Smooth muscle cell (in vitro differentiated cells): ENCODE data around the gene MIS18A. TPM values are rescaled to one million over a fixed set of nuclear protein-coding genes. Genes with fewer than 3 reads are reported as not detected.

ENCODE experiments used
- DNase-seq: peaks from one replicate; lab custom pipeline; 2025; ENCODE audit not compliant: unreplicated experiment; lab: John Stamatoyannopoulos, UW
- H2AFZ ChIP-seq: fragments of 200-600 bp; sonication (generic); 2 replicates; pipeline ENCODE4 v1.6.0; 2016; ENCODE audit warnings: antibody characterized with exemption, low read depth, mild to moderate bottlenecking
- H3F3A ChIP-seq: fragments of 200-600 bp; sonication (generic); 2 replicates; pipeline ENCODE4 v1.6.0; 2017; ENCODE audit warnings: antibody characterized with exemption, low read depth
- H3K27ac ChIP-seq: fragments of 200-600 bp; sonication (generic); 2 replicates; pipeline ENCODE4 v1.5.1; 2016; ENCODE audit warnings: low read depth, mild to moderate bottlenecking
- H3K27me3 ChIP-seq: fragments of 200-600 bp; sonication (generic); 2 replicates; pipeline ENCODE4 v1.6.1; 2016; ENCODE audit warnings: low read depth, mild to moderate bottlenecking
- H3K36me3 ChIP-seq: fragments of 200-600 bp; sonication (generic); 2 replicates; pipeline ENCODE4 v1.5.1; 2016; ENCODE audit warnings: low read depth
- H3K4me1 ChIP-seq: fragments of 200-600 bp; sonication (generic); 2 replicates; pipeline ENCODE4 v1.5.1; 2016; ENCODE audit warnings: low read depth
- H3K4me2 ChIP-seq: fragments of 200-600 bp; sonication (generic); 2 replicates; pipeline ENCODE4 v1.6.0; 2016; ENCODE audit warnings: mild to moderate bottlenecking
- H3K4me3 ChIP-seq: fragments of 200-600 bp; sonication (generic); 2 replicates; pipeline ENCODE4 v1.5.1; 2016; ENCODE audit warnings: mild to moderate bottlenecking
- H3K79me2 ChIP-seq: fragments of 200-600 bp; sonication (generic); 2 replicates; pipeline ENCODE4 v1.6.0; 2016; ENCODE audit warnings: low read depth, mild to moderate bottlenecking
- H3K9ac ChIP-seq: fragments of 200-600 bp; sonication (generic); 2 replicates; pipeline ENCODE4 v1.6.0; 2016; ENCODE audit warnings: low read depth
- H3K9me3 ChIP-seq: fragments of 200-600 bp; sonication (generic); replicated peaks from 2 replicates; pipeline ENCODE4 v1.5.1; 2016; ENCODE audit warnings: low read depth
- H4K20me1 ChIP-seq: fragments of 200-600 bp; sonication (generic); 2 replicates; pipeline ENCODE4 v1.6.0; 2016; ENCODE audit warnings: low read depth
- WGBS: methylation state at CpG from one replicate; pipeline ENCODE4 v1.1.7; 2016; ENCODE audit warnings: low lambda C conversion rate; 5-methylcytosine and 5-hydroxymethylcytosine counted together
- polyA plus RNA-seq: library from polyadenylated mRNA; unstranded; fragments of >200 nt; fragmentation: Nextera tagmentation; extraction: Ambion mirVana; gene quantifications from 2 replicates; pipeline ENCODE4 v1.2.1, GENCODE V29; 2016
- total RNA-seq: library from RNA; depleted of rRNA; stranded (reverse); fragments of >200 nt; gene quantifications from 2 replicates; pipeline ENCODE4 v1.2.3, GENCODE V29; 2014
- TF ChIP-seq, protein P1 (sequence below): fragments of 200-600 bp; sonication (generic); IDR thresholded peaks from 2 replicates; pipeline ENCODE4 v1.5.1; 2017; ENCODE audit warnings: borderline replicate concordance, mild to moderate bottlenecking, antibody characterized with exemption; ENCODE audit not compliant: insufficient read depth, poor library complexity, severe bottlenecking

Gene MIS18A
- total and polyA plus RNA-seq, 2 experiments from 2014 or later: 9.4 to 20.0 TPM

DNA sequence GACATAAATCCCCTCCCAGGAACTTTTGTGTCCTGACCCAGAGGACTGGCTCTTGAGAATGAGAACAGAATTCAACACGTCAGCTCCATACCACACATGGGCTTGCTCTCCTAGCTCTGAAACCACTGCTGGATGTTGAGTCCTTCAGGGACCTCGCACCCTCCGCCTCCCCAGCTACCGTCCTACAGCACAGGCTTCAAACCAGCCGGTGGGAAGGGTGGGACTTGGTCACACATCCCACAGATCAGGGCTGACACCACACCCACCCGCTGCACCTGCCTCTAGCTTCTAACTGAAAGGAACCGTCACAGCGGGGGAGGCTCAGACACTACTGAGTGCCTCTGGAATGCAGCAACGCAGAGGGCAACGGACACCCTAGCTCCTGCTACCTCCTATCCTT is 43.8 kb upstream of the MIS18A start:
- no peaks in the 10 kb centered on the region for H3K4me1 ChIP-seq
- TF ChIP-seq, protein P1, sequence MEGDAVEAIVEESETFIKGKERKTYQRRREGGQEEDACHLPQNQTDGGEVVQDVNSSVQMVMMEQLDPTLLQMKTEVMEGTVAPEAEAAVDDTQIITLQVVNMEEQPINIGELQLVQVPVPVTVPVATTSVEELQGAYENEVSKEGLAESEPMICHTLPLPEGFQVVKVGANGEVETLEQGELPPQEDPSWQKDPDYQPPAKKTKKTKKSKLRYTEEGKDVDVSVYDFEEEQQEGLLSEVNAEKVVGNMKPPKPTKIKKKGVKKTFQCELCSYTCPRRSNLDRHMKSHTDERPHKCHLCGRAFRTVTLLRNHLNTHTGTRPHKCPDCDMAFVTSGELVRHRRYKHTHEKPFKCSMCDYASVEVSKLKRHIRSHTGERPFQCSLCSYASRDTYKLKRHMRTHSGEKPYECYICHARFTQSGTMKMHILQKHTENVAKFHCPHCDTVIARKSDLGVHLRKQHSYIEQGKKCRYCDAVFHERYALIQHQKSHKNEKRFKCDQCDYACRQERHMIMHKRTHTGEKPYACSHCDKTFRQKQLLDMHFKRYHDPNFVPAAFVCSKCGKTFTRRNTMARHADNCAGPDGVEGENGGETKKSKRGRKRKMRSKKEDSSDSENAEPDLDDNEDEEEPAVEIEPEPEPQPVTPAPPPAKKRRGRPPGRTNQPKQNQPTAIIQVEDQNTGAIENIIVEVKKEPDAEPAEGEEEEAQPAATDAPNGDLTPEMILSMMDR: no peak
- 97% methylated on average over 10 of the region's 10 CpGs for WGBS
- H3K27ac ChIP-seq: no peak overlapping the region
- H3F3A ChIP-seq: no peaks in the 10 kb centered on the region
- H2AFZ ChIP-seq: no peak overlapping the region
- H3K9me3 ChIP-seq: no peaks in the 10 kb centered on the region
- no peaks in the 10 kb centered on the region for H3K27me3 ChIP-seq
- H3K36me3 ChIP-seq: peaks cover 6% of the 10 kb centered on the region
- H3K79me2 ChIP-seq: no peaks in the 10 kb centered on the region
- no peak overlapping the region for H3K4me3 ChIP-seq
- no peak for DNase-seq
- no peak overlapping the region for H3K9ac ChIP-seq
- H3K4me2 ChIP-seq: no peak overlapping the region
- H4K20me1 ChIP-seq: no peaks in the 10 kb centered on the region

DNA sequence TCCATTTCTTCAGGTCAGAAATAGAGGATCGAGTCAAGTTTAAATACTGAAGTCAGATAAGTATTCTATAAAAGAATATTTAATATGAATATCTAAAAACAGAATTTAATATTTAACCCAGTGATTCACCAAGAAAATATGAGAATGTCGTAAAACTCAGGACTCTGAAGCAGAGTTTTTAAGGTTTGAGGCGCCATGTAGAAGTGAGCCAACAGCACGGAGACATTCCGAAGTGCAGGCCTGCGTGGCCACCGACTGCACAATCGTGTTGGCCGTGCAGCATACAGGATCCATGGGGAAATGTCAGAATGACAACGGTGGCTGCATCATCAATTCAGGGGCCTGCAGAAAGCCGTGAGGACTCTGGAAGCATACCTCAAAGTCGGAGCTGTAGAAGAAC is 43.3 kb upstream of the MIS18A start:
- DNase-seq: no peak
- H3K4me2 ChIP-seq: no peak overlapping the region
- H3K9ac ChIP-seq: no peak overlapping the region
- TF ChIP-seq, protein P1: no peak
- H2AFZ ChIP-seq: no peak overlapping the region
- no peak overlapping the region for H3K27ac ChIP-seq
- no peak overlapping the region for H3K4me3 ChIP-seq
- H3K36me3 ChIP-seq: peaks cover 6% of the 10 kb centered on the region
- H3K79me2 ChIP-seq: no peaks in the 10 kb centered on the region
- H4K20me1 ChIP-seq: no peaks in the 10 kb centered on the region
- no peaks in the 10 kb centered on the region for H3F3A ChIP-seq
- no peaks in the 10 kb centered on the region for H3K9me3 ChIP-seq
- no peaks in the 10 kb centered on the region for H3K4me1 ChIP-seq
- 97% methylated on average over 12 of the region's 12 CpGs for WGBS
- H3K27me3 ChIP-seq: no peaks in the 10 kb centered on the region

DNA sequence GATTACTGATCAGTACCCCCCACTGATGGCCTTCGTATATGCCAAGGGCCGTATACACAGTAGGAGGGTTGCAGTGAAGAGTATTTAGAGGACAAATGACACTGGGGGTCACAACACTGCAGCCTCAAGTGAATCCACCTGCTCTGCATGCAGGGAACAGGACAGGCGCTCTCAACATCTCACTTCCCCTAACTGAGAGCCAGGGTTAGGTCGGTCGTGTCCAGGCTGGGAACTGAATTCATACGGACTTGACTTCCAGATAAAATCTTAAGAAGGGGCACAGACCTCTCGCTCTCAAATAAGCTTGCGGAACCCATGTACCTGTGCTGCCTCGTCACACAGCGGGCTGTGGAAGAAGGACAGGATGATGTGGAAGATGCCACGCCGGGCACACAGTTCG is 42.6 kb upstream of the MIS18A start:
- no peaks in the 10 kb centered on the region for H3K9me3 ChIP-seq
- H3F3A ChIP-seq: no peaks in the 10 kb centered on the region
- H4K20me1 ChIP-seq: no peaks in the 10 kb centered on the region
- no peaks in the 10 kb centered on the region for H3K79me2 ChIP-seq
- no peak overlapping the region for H3K4me3 ChIP-seq
- TF ChIP-seq, protein P1: no peak
- no peak overlapping the region for H3K9ac ChIP-seq
- H3K27me3 ChIP-seq: no peaks in the 10 kb centered on the region
- no peaks in the 10 kb centered on the region for H3K4me1 ChIP-seq
- H3K4me2 ChIP-seq: no peak overlapping the region
- peaks cover 6% of the 10 kb centered on the region for H3K36me3 ChIP-seq
- H3K27ac ChIP-seq: no peak overlapping the region
- WGBS: 95% methylated on average over 13 of the region's 13 CpGs
- no peak overlapping the region for H2AFZ ChIP-seq
- no peak for DNase-seq

DNA sequence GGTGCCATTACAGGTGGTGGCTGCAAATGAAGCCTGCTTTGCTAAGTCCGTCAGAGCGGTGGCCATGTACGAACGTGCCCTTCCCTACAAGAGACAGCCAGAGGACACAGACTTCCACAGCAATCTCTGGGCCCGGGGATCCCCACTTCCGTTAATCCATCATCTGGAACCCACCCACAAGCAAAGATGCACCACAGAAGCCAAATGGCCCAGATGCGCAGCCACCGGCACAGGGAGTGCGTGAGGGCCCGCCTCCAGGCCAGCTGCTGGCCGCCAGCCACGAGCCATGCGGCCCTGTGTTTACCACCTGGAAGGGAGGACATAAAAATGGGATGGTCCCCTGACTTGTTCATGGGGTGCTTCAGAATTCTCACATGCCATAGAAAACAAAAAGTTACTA is 41.9 kb upstream of the MIS18A start:
- peaks cover 6% of the 10 kb centered on the region for H3K36me3 ChIP-seq

More for the DNA sequence above, 41.9 kb upstream of the MIS18A start:
- Histone ChIP-seq H3K4me3 (no peak overlapping the region), H3K27me3 (no peaks in the 10 kb centered on the region), H3F3A (no peaks in the 10 kb centered on the region), H3K4me1 (no peaks in the 10 kb centered on the region), H3K4me2 (no peak overlapping the region), H3K9me3 (no peaks in the 10 kb centered on the region), H3K79me2 (no peaks in the 10 kb centered on the region), H4K20me1 (no peaks in the 10 kb centered on the region), H2AFZ (no peak overlapping the region), H3K27ac (no peak overlapping the region), H3K9ac (no peak overlapping the region)
- TF ChIP-seq, protein P1: no peak
- DNase-seq: no peak
- WGBS: 95% methylated on average over 13 of the region's 13 CpGs
